ENCODE measurements around the gene C1orf21.

The C1orf21 gene

DNA sequence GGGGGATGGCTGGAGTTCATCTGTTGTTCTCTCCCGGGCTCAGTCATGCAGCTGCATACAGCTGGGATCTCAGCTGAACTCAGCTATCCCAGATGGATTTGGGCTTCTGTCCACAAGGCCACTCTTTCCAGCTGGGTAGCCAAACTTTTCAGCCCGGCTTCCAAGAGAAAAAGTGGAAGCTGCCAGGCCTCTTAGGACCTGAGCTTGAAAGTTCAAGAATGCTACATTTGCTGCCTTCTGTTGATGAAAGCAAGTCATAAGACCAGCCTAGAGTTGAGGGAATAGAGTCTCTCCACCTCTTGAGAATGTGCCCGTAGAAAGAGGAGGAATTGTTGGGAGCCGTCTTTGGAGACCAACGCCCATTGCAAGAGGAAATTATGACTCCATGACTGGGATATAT lies 95.3 kb downstream of the C1orf21 start:
- H3K27me3 ChIP-seq (ENCODE audit: control insufficient read depth, insufficient read depth, low read length) = no peaks in the 10 kb centered on the region
- no peak overlapping the region for H3K4me3 ChIP-seq (ENCODE audit: low read depth, low read length)
- H3K36me3 ChIP-seq (ENCODE audit: control insufficient read depth, insufficient read depth, low read length) = no peaks in the 10 kb centered on the region
- TF ChIP-seq, protein P1, sequence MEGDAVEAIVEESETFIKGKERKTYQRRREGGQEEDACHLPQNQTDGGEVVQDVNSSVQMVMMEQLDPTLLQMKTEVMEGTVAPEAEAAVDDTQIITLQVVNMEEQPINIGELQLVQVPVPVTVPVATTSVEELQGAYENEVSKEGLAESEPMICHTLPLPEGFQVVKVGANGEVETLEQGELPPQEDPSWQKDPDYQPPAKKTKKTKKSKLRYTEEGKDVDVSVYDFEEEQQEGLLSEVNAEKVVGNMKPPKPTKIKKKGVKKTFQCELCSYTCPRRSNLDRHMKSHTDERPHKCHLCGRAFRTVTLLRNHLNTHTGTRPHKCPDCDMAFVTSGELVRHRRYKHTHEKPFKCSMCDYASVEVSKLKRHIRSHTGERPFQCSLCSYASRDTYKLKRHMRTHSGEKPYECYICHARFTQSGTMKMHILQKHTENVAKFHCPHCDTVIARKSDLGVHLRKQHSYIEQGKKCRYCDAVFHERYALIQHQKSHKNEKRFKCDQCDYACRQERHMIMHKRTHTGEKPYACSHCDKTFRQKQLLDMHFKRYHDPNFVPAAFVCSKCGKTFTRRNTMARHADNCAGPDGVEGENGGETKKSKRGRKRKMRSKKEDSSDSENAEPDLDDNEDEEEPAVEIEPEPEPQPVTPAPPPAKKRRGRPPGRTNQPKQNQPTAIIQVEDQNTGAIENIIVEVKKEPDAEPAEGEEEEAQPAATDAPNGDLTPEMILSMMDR (IDR thresholded peaks at IDR 0.05) = no peak
- H3K4me2 ChIP-seq (ENCODE audit: low read length) = no peak overlapping the region
- no peak overlapping the region for H3K9ac ChIP-seq
- H2AFZ ChIP-seq = no peak overlapping the region
- no peak overlapping the region for H3K27ac ChIP-seq
- no peaks in the 10 kb centered on the region for H3K9me3 ChIP-seq (ENCODE audit: control insufficient read depth, low read length)
- peaks cover 3% of the 10 kb centered on the region for H3K4me1 ChIP-seq
- no peaks in the 10 kb centered on the region for H3K79me2 ChIP-seq

DNA sequence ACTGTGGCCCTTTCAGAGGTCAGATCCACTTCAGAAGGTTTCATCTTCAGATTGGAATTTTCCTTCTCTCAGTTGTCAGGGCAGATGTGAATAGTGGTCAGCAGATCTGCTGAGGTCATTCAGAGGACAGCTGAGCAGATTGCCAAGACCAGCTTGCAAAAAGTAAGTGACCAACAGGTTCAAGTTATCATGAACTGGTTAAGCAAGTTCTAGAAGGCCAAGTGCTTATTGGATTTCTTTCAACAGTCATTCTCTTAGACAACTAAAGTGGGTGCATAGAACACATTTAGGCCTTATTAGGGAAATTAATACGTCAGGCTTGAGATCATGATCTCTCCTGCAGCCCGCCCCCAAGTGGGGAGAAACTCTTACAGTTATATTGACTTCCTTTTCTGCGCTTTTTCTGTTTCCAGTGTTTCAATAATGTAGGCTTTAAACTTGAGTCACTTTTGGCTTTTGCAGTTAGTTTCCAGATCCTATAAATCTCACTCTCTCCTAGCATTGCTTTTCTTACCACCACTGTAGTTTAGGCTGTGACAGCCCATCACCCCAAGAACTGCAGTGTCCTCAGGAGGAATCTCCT lies 96.4 kb downstream of the C1orf21 start:
- H3K9ac ChIP-seq = no peak overlapping the region

DNA sequence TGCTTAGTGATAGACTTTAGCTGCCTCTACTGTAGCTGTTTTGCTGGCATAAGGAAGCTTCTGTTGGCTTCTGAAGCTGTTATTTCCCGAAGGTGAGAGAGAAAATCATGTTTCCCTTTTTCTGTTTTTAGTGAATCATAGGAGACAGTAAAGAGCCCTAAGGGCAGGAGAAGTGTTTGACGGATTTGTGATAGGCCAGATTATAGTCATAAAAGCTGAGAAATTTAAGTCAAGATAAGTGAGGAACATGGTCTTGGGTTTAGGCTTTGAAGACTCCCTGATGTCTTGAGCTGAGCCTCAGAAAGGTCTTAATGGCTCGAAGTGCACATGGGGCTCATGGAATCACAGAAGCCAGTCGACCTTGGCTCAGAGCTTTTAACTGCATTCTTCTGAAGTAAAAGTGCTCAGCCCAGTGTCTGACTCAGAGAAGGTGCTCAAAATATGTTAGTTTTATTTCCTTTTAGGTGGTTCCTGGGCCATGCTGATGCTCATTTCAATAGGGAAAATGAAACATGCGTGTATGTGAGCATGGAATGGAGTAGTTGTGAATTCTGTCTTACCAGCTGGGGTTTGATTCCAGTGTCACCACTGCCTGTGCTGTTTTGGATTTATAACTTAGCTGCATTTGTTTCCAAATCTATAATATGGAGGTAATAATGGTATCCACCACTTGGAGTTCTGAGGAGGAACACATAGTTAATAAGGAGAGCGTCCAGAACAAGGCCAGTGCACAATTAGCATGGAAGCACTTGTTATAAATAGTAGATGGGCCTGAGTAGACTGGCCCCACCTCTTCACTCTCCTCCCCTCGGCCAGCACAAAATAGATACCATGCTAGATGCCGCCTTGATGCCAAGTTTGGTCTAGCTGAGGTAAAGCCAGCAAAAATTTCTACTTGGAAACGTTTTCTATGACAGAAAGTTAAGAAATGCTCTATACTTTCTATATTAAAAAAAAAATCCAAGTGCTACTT lies 99.2 kb downstream of the C1orf21 start:
- Histone ChIP-seq H2AFZ (no peak overlapping the region), H3K36me3 (ENCODE audit: control insufficient read depth, insufficient read depth, low read length) (no peaks in the 10 kb centered on the region), H3K79me2 (no peaks in the 10 kb centered on the region), H3K4me1 (peaks cover 3% of the 10 kb centered on the region), H3K9ac (no peak overlapping the region), H3K4me2 (ENCODE audit: low read length) (no peak overlapping the region), H3K9me3 (ENCODE audit: control insufficient read depth, low read length) (no peaks in the 10 kb centered on the region), H3K27ac (no peak overlapping the region), H3K4me3 (ENCODE audit: low read depth, low read length) (no peak overlapping the region), H3K27me3 (ENCODE audit: control insufficient read depth, insufficient read depth, low read length) (no peaks in the 10 kb centered on the region)
- TF ChIP-seq, protein P1 (IDR thresholded peaks at IDR 0.05) = no peak

More for the DNA sequence above, 96.4 kb downstream of the C1orf21 start:
- Histone ChIP-seq H3K9me3 (ENCODE audit: control insufficient read depth, low read length) (no peaks in the 10 kb centered on the region), H3K79me2 (no peaks in the 10 kb centered on the region), H3K4me1 (peaks cover 3% of the 10 kb centered on the region), H3K36me3 (ENCODE audit: control insufficient read depth, insufficient read depth, low read length) (no peaks in the 10 kb centered on the region), H3K27me3 (ENCODE audit: control insufficient read depth, insufficient read depth, low read length) (no peaks in the 10 kb centered on the region), H3K4me2 (ENCODE audit: low read length) (peak overlapping the region; percentile 37), H3K27ac (peak overlapping the region; percentile 72), H2AFZ (no peak overlapping the region), H3K4me3 (ENCODE audit: low read depth, low read length) (no peak overlapping the region)
- TF ChIP-seq, protein P1 (IDR thresholded peaks at IDR 0.05) = no peak

DNA sequence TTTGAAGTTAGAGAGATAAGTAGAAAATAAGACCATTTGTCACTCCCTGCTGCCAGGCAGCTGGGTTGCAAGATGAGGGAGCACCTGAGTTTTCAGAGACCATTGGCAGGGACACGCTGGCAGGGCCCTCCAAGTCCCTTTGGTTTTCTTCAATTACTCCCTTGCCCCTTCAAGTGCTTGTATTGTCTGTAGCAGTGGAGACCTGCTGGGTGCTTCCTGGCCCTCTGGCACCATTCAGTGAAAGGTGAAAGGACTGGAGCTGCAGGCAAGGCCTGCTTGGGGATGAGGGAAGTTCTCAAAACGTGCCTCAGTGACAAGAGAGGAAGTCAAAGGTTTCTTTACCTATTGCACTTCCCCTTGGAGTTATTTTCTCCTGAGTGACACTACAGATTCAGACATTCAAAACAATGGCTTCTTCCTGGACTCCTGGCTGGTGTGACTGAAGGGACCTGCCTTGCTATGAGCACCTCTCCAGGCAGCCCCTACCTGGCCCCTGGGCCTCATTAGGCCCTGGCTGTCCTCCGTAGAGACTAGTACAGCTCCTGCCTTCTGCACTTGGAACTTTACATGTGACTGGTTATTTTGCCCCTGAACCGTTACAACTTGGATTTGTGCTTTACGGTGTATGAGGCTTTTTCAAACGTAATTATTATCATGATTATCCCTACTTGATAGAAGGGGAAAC lies 100.1 kb downstream of the C1orf21 start:
- Histone ChIP-seq H3K36me3 (ENCODE audit: control insufficient read depth, insufficient read depth, low read length) (no peaks in the 10 kb centered on the region), H3K9ac (no peak overlapping the region), H3K79me2 (no peaks in the 10 kb centered on the region), H3K27me3 (ENCODE audit: control insufficient read depth, insufficient read depth, low read length) (no peaks in the 10 kb centered on the region), H2AFZ (no peak overlapping the region), H3K4me2 (ENCODE audit: low read length) (no peak overlapping the region), H3K4me1 (peaks cover under 1% of the 10 kb centered on the region), H3K9me3 (ENCODE audit: control insufficient read depth, low read length) (no peaks in the 10 kb centered on the region), H3K4me3 (ENCODE audit: low read depth, low read length) (no peak overlapping the region), H3K27ac (no peak overlapping the region)
- TF ChIP-seq, protein P1 (IDR thresholded peaks at IDR 0.05) = no peak

Data from parathyroid adenoma (tissue), 2 donors.